GM12878 (cell line): ENCODE results near the gene MEP1A. TPM values are rescaled to one million over a fixed set of nuclear protein-coding genes. Genes with fewer than 3 reads are reported as not detected.

Source experiments
- ATAC-seq: fragments of 200-7000 bp; cut with Tn5 transposase; 3 replicates; pipeline ENCODE4 v1.9.1; 2020; ENCODE audit warnings: mild to moderate bottlenecking, moderate library complexity
- BruUV-seq: library from RNA; stranded (reverse); fragments of 400-500 nt; replicated peaks from 2 replicates; lab custom pipeline; 2021; lab: Mats Ljungman, UMichigan
- CTCF ChIA-PET: fragments of 300-600 bp; sonication (Branson Sonifier 250); formaldehyde crosslinking; extraction: SDS; loops from one replicate; lab custom pipeline; 2021; ENCODE audit warnings: inconsistent platforms; lab: Yijun Ruan, JAX
- POLR2A ChIA-PET: fragments of 350-600 bp; formaldehyde crosslinking; extraction: SDS; loops from one replicate; lab custom pipeline; 2021; ENCODE audit warnings: inconsistent platforms; lab: Charles Lee
- RAD21 ChIA-PET: fragments of 300-600 bp; sonication (Branson Sonifier 250); formaldehyde crosslinking; loops from one replicate; lab custom pipeline; 2023; ENCODE audit warnings: antibody characterized with exemption; ENCODE audit not compliant: unreplicated experiment; lab: Charles Lee
- SMC1A ChIA-PET: fragments of 300-600 bp; sonication (Branson Sonifier 250); formaldehyde crosslinking; loops from one replicate; lab custom pipeline; 2023; ENCODE audit not compliant: unreplicated experiment, uncharacterized antibody; lab: Charles Lee
- DNase-seq: peaks from one replicate; pipeline ENCODE4 v3.0.0-alpha.2; 2011; ENCODE audit warnings: low read depth, low spot score
- FAIRE-seq: peaks from 3 replicates; lab custom pipeline; 2011; peaks lifted over from hg19 to GRCh38; lab: Jason Lieb, UNC
- H2AFZ ChIP-seq: 2 replicates; pipeline ENCODE4 v1.6.0; 2011; ENCODE audit warnings: low read depth, low read length, control low read depth; ENCODE audit not compliant: control insufficient read depth
- H3K27ac ChIP-seq: 2 replicates; pipeline ENCODE4 v1.5.1; 2011; ENCODE audit warnings: control low read depth; ENCODE audit not compliant: control insufficient read depth, insufficient read depth
- H3K27me3 ChIP-seq, 2 experiments: replicated peaks in 1 of 2; 2 replicates each; pipeline versions ENCODE4 v1.6.0 to v1.6.1; 2011; ENCODE audit warnings: low read length in 1 of 2; ENCODE audit not compliant: control insufficient read depth in 2 of 2, insufficient read depth in 2 of 2
- H3K36me3 ChIP-seq, 2 experiments: 2 replicates each; pipeline ENCODE4 v1.5.1; 2011; ENCODE audit warnings: low read length in 1 of 2; ENCODE audit not compliant: control insufficient read depth in 2 of 2, insufficient read depth in 2 of 2
- H3K4me1 ChIP-seq: 2 replicates; pipeline ENCODE4 v1.6.1; 2011; ENCODE audit warnings: mild to moderate bottlenecking, low read length, moderate library complexity, mixed read lengths; ENCODE audit not compliant: control insufficient read depth, insufficient read depth
- H3K4me2 ChIP-seq: 2 replicates; pipeline ENCODE4 v1.6.0; 2011; ENCODE audit warnings: control low read depth; ENCODE audit not compliant: control insufficient read depth, insufficient read depth
- H3K4me3 ChIP-seq: fragments of 200-600 bp; sonication (generic); 2 replicates; pipeline ENCODE4 v1.5.1; 2016
- H3K79me2 ChIP-seq: 2 replicates; pipeline ENCODE4 v1.6.0; 2011; ENCODE audit warnings: low read length; ENCODE audit not compliant: control insufficient read depth, insufficient read depth
- H3K9ac ChIP-seq: 2 replicates; pipeline ENCODE4 v1.8.0; 2011; ENCODE audit warnings: low read length, control low read depth, mixed read lengths; ENCODE audit not compliant: control insufficient read depth, insufficient read depth
- H3K9me3 ChIP-seq: replicated peaks from 3 replicates; pipeline ENCODE4 v1.5.1; 2011; ENCODE audit warnings: mild to moderate bottlenecking, low read length; ENCODE audit not compliant: control insufficient read depth, insufficient read depth
- H4K20me1 ChIP-seq: 2 replicates; pipeline ENCODE4 v1.6.0; 2011; ENCODE audit not compliant: control insufficient read depth, insufficient read depth
- BRCA1 ChIP-seq: IDR thresholded peaks from 2 replicates; pipeline ENCODE4 v1.6.1; 2011; ENCODE audit warnings: low read depth, low read length, improper control_type of control experiment
- DPF2 ChIP-seq: fragments of 450-650 bp; IDR thresholded peaks from 2 replicates; pipeline ENCODE4 v1.6.1; 2017; ENCODE audit warnings: mild to moderate bottlenecking
- HDAC6 ChIP-seq: fragments of 200-600 bp; sonication (generic); IDR thresholded peaks from one replicate; pipeline ENCODE4 v1.8.0; 2017; ENCODE audit warnings: antibody characterized with exemption; ENCODE audit not compliant: unreplicated experiment
- IRF3 ChIP-seq: fragments of 450-650 bp; IDR thresholded peaks from 2 replicates; pipeline ENCODE4 v1.6.1; 2014; ENCODE audit warnings: mild to moderate bottlenecking
- NFXL1 ChIP-seq: fragments of 450-650 bp; IDR thresholded peaks from 2 replicates; pipeline ENCODE4 v1.6.1; 2017; ENCODE audit warnings: antibody characterized with exemption, mild to moderate bottlenecking, borderline replicate concordance
- RAD51 ChIP-seq: fragments of 450-650 bp; IDR thresholded peaks from 2 replicates; pipeline ENCODE4 v1.6.1; 2016; ENCODE audit warnings: moderate library complexity, mild to moderate bottlenecking, inconsistent platforms
- SREBF1 ChIP-seq: IDR thresholded peaks from 2 replicates; pipeline ENCODE4 v1.6.1; 2012; ENCODE audit warnings: mild to moderate bottlenecking, low read length
- TCF3 ChIP-seq: IDR thresholded peaks from 2 replicates; pipeline ENCODE4 v1.6.1; 2012; ENCODE audit warnings: low read depth, mild to moderate bottlenecking, low read length, borderline replicate concordance; ENCODE audit not compliant: insufficient read depth
- WGBS: methylation state at CpG from one replicate; pipeline ENCODE4 v1.1.6; 2016; ENCODE audit warnings: low lambda C conversion rate; ENCODE audit not compliant: insufficient replicate concordance, insufficient coverage; ENCODE audit errors: missing lambda C conversion rate; 5-methylcytosine and 5-hydroxymethylcytosine counted together
- in situ Hi-C: fragments of 300-500 bp; cut with MboI; formaldehyde crosslinking; loops from 9 replicates; pipeline ENCODE4 v1.14.3; 2018; ENCODE audit warnings: mixed read lengths
- intact Hi-C: fragments of 100-400 bp; cut with micrococcal nuclease; formaldehyde crosslinking; loops from one replicate; pipeline ENCODE4 v1.14.2; 2022; ENCODE audit not compliant: unreplicated experiment
- polyA plus RNA-seq, 11 experiments: library from polyadenylated mRNA; depleted of rRNA in 4 of 11; unstranded in 6 of 11; stranded (reverse) in 5 of 11; fragments of >200 nt; fragmentation: Nextera tagmentation in 4 of 11; fragmentation: Illumina TruSeq in 1 of 11; extraction: Ambion mirVana in 4 of 11; extraction: Trizol in 1 of 11; gene quantifications; 1 replicate in 1 of 11; 2 replicates in 10 of 11; pipeline versions ENCODE4 v1.2.1 to v1.2.3, GENCODE V29; 2011 to 2016; ENCODE audit warnings: inconsistent platforms in 2 of 11, missing spikeins in 2 of 11, low read depth in 1 of 11
- total RNA-seq, 4 experiments: library from RNA; depleted of rRNA in 3 of 4; stranded (reverse); fragments of >200 nt in 3 of 4; fragmentation: Illumina TruSeq in 1 of 4; extraction: Trizol in 1 of 4; gene quantifications; 2 replicates each; pipeline versions ENCODE4 v1.2.1 to v1.2.3, GENCODE V29; 2013 to 2021

MEP1A gene
- total and polyA plus RNA-seq, 10 of the 15 experiments (the other 5 are each of a cell fraction or from before 2014, with no cell fraction given) = not detected

GRCh38 chr6:46845126-46845525 lies 51.9 kb downstream of the MEP1A start:
- no peak overlapping the region for H2AFZ ChIP-seq
- ChIA-PET SMC1A (no interaction called here), POLR2A (no interaction called here), CTCF (no interaction called here), RAD21 (no interaction called here)
- H4K20me1 ChIP-seq = no peaks in the 10 kb centered on the region
- TF ChIP-seq DPF2 = no peak
- TF ChIP-seq BRCA1 = no peak
- no peak for TF ChIP-seq IRF3
- no peak for TF ChIP-seq TCF3
- TF ChIP-seq SREBF1 = no peak
- no peak for TF ChIP-seq HDAC6
- no peak for TF ChIP-seq NFXL1
- TF ChIP-seq RAD51 = no peak
- no peak overlapping the region for H3K4me2 ChIP-seq
- H3K9ac ChIP-seq = no peak overlapping the region
- no peaks in the 10 kb centered on the region; a peak in 1 of 4 replicates for H3K27me3 ChIP-seq
- no peaks in the 10 kb centered on the region for H3K36me3 ChIP-seq
- H3K27ac ChIP-seq = no peak overlapping the region
- H3K79me2 ChIP-seq = no peaks in the 10 kb centered on the region
- in situ Hi-C loops = no loop called here
- intact Hi-C loops = no loop called here
- no peak overlapping the region for H3K4me3 ChIP-seq
- H3K4me1 ChIP-seq = no peaks in the 10 kb centered on the region
- BruUV-seq = no TSS peak
- FAIRE-seq (no peak), ATAC-seq (no peak), DNase-seq (no peak)
- 0% methylated on average over 5 of the region's 5 CpGs for WGBS
- no peaks in the 10 kb centered on the region for H3K9me3 ChIP-seq
